Natural killer cell treated with Interleukin-12 subunit alpha and Interleukin-12 subunit beta and Interleukin-15 and Interleukin-18, amount 100 ng/mL, for 72 hours (primary cell): ENCODE data around the gene LMOD3. TPM values are rescaled to one million over a fixed set of nuclear protein-coding genes. Genes with fewer than 3 reads are reported as not detected.
A peak's percentile ranks its signal among the peaks of the same experiment; 100 is the strongest.

Source experiments
- ATAC-seq, 2 donors: fragments of 150-1000 bp; cut with Tn5 transposase in 1 of 2; sonication (Bioruptor Pico), chemical (Tn5 transposase) in 1 of 2; 2 replicates each; pipeline ENCODE4 v1.10.0; 2021
- DNase-seq: peaks from one replicate; pipeline ENCODE4 v3.0.0; 2022; ENCODE audit warnings: low spot score
- H3K27ac Mint-ChIP-seq, 2 donors: 1 replicate in 1 of 2; 2 replicates in 1 of 2; pipeline ENCODE4 v1.8.0; 2022; ENCODE audit warnings: mixed read lengths in 2 of 2, mild to moderate bottlenecking in 1 of 2, moderate library complexity in 1 of 2
- H3K27me3 Mint-ChIP-seq, 2 donors: 1 replicate in 1 of 2; 2 replicates in 1 of 2; pipeline ENCODE4 v1.8.0; 2022; ENCODE audit warnings: mixed read lengths in 2 of 2
- H3K36me3 Mint-ChIP-seq: one replicate; pipeline ENCODE4 v1.8.0; 2022; ENCODE audit warnings: mixed read lengths
- H3K4me1 Mint-ChIP-seq, 2 donors: 1 replicate in 1 of 2; 2 replicates in 1 of 2; pipeline ENCODE4 v1.8.0; 2022; ENCODE audit warnings: low read depth in 2 of 2, mixed read lengths in 2 of 2, mild to moderate bottlenecking in 1 of 2
- H3K4me3 Mint-ChIP-seq: one replicate; pipeline ENCODE4 v1.8.0; 2022; ENCODE audit warnings: mixed read lengths
- H3K9me3 Mint-ChIP-seq: 2 replicates; pipeline ENCODE4 v1.8.0; 2022; ENCODE audit warnings: mixed read lengths
- total RNA-seq, 2 donors: library from RNA; stranded (reverse); gene quantifications; one replicate each; pipeline ENCODE4 v1.2.3, GENCODE V29; 2022

Gene LMOD3
- total RNA-seq, result not detected

GRCh38 chr3:69122403-69122802, at the start of gene LMOD3:
Gene LMOD3, minus strand, starts transcription at chr3:69122595. Its CDS starts 209 bp downstream, at chr3:69122386.
- Mint-ChIP-seq H3K4me3 (no peak within 1 kb of the TSS), H3K4me1 (peaks cover 3 to 6% of the 10 kb centered on the region in 2 donors), H3K9me3 (no peaks in the 10 kb centered on the region), H3K27ac (no peak within 1 kb of the TSS), H3K27me3 (peaks cover 5% of the 10 kb centered on the region in 2 donors), H3K36me3 (no peaks in the 10 kb centered on the region)
- ATAC-seq (no peak), DNase-seq (no peak)

- Mint-ChIP-seq H3K9me3 (no peaks in the 10 kb centered on the region), H3K4me1 (peaks cover 2 to 10% of the 10 kb centered on the region in 2 donors), H3K36me3 (peaks cover 35% of the 10 kb centered on the region), H3K4me3 (no peak overlapping the region), H3K27ac (no peak overlapping the region), H3K27me3 (no peaks in the 10 kb centered on the region)
- DNase-seq (no peak), ATAC-seq (no peak)
Measured at GRCh38 chr3:69172058-69172457, 49.7 kb upstream of the LMOD3 start.

GRCh38 chr3:69166446-69166845, 44.1 kb upstream of the LMOD3 start:
- Mint-ChIP-seq H3K4me3 (no peak overlapping the region), H3K27me3 (no peaks in the 10 kb centered on the region), H3K36me3 (peaks cover 12% of the 10 kb centered on the region), H3K4me1 (peaks cover 5 to 8% of the 10 kb centered on the region in 2 donors), H3K9me3 (no peaks in the 10 kb centered on the region), H3K27ac (no peak overlapping the region)
- DNase-seq (no peak), ATAC-seq (no peak)

GRCh38 chr3:69165744-69166143, 43.3 kb upstream of the LMOD3 start:
- DNase-seq (no peak), ATAC-seq (no peak)
- Mint-ChIP-seq H3K27ac (no peak overlapping the region), H3K9me3 (no peaks in the 10 kb centered on the region), H3K4me3 (no peak overlapping the region), H3K27me3 (no peaks in the 10 kb centered on the region), H3K36me3 (peaks cover 8% of the 10 kb centered on the region), H3K4me1 (peaks cover 6 to 8% of the 10 kb centered on the region in 2 donors)

GRCh38 chr3:69164296-69164695, 41.9 kb upstream of the LMOD3 start:
- Mint-ChIP-seq H3K36me3 (peaks cover 4% of the 10 kb centered on the region), H3K9me3 (no peaks in the 10 kb centered on the region), H3K4me1 (peaks cover 8 to 11% of the 10 kb centered on the region in 2 donors), H3K27ac (no peak overlapping the region), H3K27me3 (peaks cover 0 to 2% of the 10 kb centered on the region in 2 donors), H3K4me3 (no peak overlapping the region)
- ATAC-seq (no peak), DNase-seq (no peak)

GRCh38 chr3:69162308-69162980, 40.0 kb upstream of the LMOD3 start:
- H3K4me3 Mint-ChIP-seq, result no peak overlapping the region
- DNase-seq (no peak), ATAC-seq (no peak)
- peak overlapping the region in 1 of 2 donors; percentile 40 for H3K27ac Mint-ChIP-seq
- H3K27me3 Mint-ChIP-seq, result peaks cover 0 to 4% of the 10 kb centered on the region in 2 donors
- no peaks in the 10 kb centered on the region for H3K9me3 Mint-ChIP-seq
- peaks cover 8 to 11% of the 10 kb centered on the region in 2 donors for H3K4me1 Mint-ChIP-seq
- peaks cover 2% of the 10 kb centered on the region for H3K36me3 Mint-ChIP-seq

GRCh38 chr3:69161587-69162307, 39.4 kb upstream of the LMOD3 start:
- Mint-ChIP-seq H3K4me1 (peaks cover 8 to 11% of the 10 kb centered on the region in 2 donors), H3K27ac (peak overlapping the region in 1 of 2 donors; percentile 40)
- peak; percentile 65 to 80 for ATAC-seq

GRCh38 chr3:69160525-69160924, 38.1 kb upstream of the LMOD3 start:
- Mint-ChIP-seq H3K9me3 (no peaks in the 10 kb centered on the region), H3K36me3 (no peaks in the 10 kb centered on the region), H3K27ac (no peak overlapping the region), H3K27me3 (peaks cover 0 to 8% of the 10 kb centered on the region in 2 donors), H3K4me1 (peaks cover 8 to 11% of the 10 kb centered on the region in 2 donors), H3K4me3 (peak overlapping the region; percentile 63)
- DNase-seq, result no peak
- ATAC-seq, result peak in 1 of 2 donors; percentile 67

More at GRCh38 chr3:69161587-69162307, 39.4 kb upstream of the LMOD3 start:
- Mint-ChIP-seq H3K4me3 (no peak overlapping the region), H3K27me3 (peaks cover 0 to 8% of the 10 kb centered on the region in 2 donors), H3K36me3 (no peaks in the 10 kb centered on the region), H3K9me3 (no peaks in the 10 kb centered on the region)
- DNase-seq, result peak; percentile 67

GRCh38 chr3:69160107-69160506, 37.7 kb upstream of the LMOD3 start:
- Mint-ChIP-seq H3K27me3 (peaks cover 0 to 10% of the 10 kb centered on the region in 2 donors), H3K36me3 (no peaks in the 10 kb centered on the region), H3K9me3 (no peaks in the 10 kb centered on the region), H3K27ac (no peak overlapping the region), H3K4me3 (peak overlapping the region; percentile 63), H3K4me1 (peaks cover 8 to 11% of the 10 kb centered on the region in 2 donors)
- DNase-seq, result no peak
- ATAC-seq, result peak in 1 of 2 donors; percentile 47

- no peaks in the 10 kb centered on the region for H3K36me3 Mint-ChIP-seq
- DNase-seq (no peak), ATAC-seq (no peak)
- no peak overlapping the region for H3K27ac Mint-ChIP-seq
- no peaks in the 10 kb centered on the region for H3K9me3 Mint-ChIP-seq
- no peak overlapping the region for H3K4me3 Mint-ChIP-seq
- no peaks in the 10 kb centered on the region for H3K4me1 Mint-ChIP-seq
- peaks cover 9 to 10% of the 10 kb centered on the region in 2 donors for H3K27me3 Mint-ChIP-seq
Measured at GRCh38 chr3:69149586-69149985, 27.2 kb upstream of the LMOD3 start.

- Mint-ChIP-seq H3K36me3 (no peaks in the 10 kb centered on the region), H3K27ac (no peak overlapping the region), H3K4me3 (no peak overlapping the region), H3K4me1 (no peaks in the 10 kb centered on the region), H3K27me3 (peaks cover 3 to 13% of the 10 kb centered on the region in 2 donors), H3K9me3 (no peaks in the 10 kb centered on the region)
- ATAC-seq, result no peak
- DNase-seq, result no peak
Measured at GRCh38 chr3:69145688-69146087, 23.3 kb upstream of the LMOD3 start.

GRCh38 chr3:69144631-69145245, 22.3 kb upstream of the LMOD3 start:
- Mint-ChIP-seq H3K27ac (no peak overlapping the region), H3K9me3 (no peaks in the 10 kb centered on the region), H3K27me3 (peaks cover 5 to 20% of the 10 kb centered on the region in 2 donors), H3K4me3 (no peak overlapping the region), H3K4me1 (no peaks in the 10 kb centered on the region), H3K36me3 (no peaks in the 10 kb centered on the region)
- DNase-seq (no peak), ATAC-seq (peak; percentile 11 to 13)

GRCh38 chr3:69143612-69144011, 21.2 kb upstream of the LMOD3 start:
- Mint-ChIP-seq H3K4me1 (no peaks in the 10 kb centered on the region), H3K27ac (no peak overlapping the region), H3K9me3 (no peaks in the 10 kb centered on the region), H3K27me3 (peaks cover 11 to 27% of the 10 kb centered on the region in 2 donors), H3K4me3 (no peak overlapping the region), H3K36me3 (no peaks in the 10 kb centered on the region)
- DNase-seq, result no peak
- no peak for ATAC-seq
